ENCODE results near the gene USP37. TPM values are rescaled to one million over a fixed set of nuclear protein-coding genes. Genes with fewer than 3 reads are reported as not detected.

The USP37 gene
- total and polyA plus RNA-seq, 2 of the 13 experiments (the other 11 are each of a cell fraction or from before 2014, with no cell fraction given): 6.5 to 30.6 TPM

- peak; percentile 50; the same call in 1 of the 2 replicates for TF ChIP-seq ZNF782 (CRISPR knock-in tag; IDR thresholded peaks at IDR 0.05; ENCODE audit: borderline replicate concordance)
- peak; percentile 80; the same call in 1 of the 2 replicates for TF ChIP-seq ZNF280B (CRISPR knock-in tag; IDR thresholded peaks at IDR 0.05; ENCODE audit: borderline replicate concordance)
- 0 out of 2 replicates have a peak, but pooled peaks have one; percentile 15 for TF ChIP-seq AFF4 (CRISPR knock-in tag; IDR thresholded peaks at IDR 0.05)
- TF ChIP-seq ARID4A (CRISPR knock-in tag; IDR thresholded peaks at IDR 0.05; ENCODE audit: borderline replicate concordance): peak; percentile 85
- peak; percentile 78; the same call in 1 of the 2 replicates for TF ChIP-seq GFI1 (CRISPR knock-in tag; IDR thresholded peaks at IDR 0.05; ENCODE audit: borderline replicate concordance)
- no peak for TF ChIP-seq CREB3 (CRISPR knock-in tag; IDR thresholded peaks at IDR 0.05)
- TF ChIP-seq CHCHD3 (CRISPR knock-in tag; IDR thresholded peaks at IDR 0.05): 0 out of 2 replicates have a peak, but pooled peaks have one; percentile 63
- TF ChIP-seq ZNF660 (CRISPR knock-in tag; IDR thresholded peaks at IDR 0.05; ENCODE audit: borderline replicate concordance, low read depth): no peak
- TF ChIP-seq POGK (CRISPR knock-in tag; conservative IDR thresholded peaks at IDR 0.05): peak; percentile 91; the same call in 1 of the 2 replicates
These were observed 166.9 kb downstream of the USP37 start (continued) for GRCh38 chr2:218400930-218401881.

All from HepG2 (cell line).